GM12864 (cell line): ENCODE data around the gene SHTN1.

Source experiments
- DNase-seq: peaks from one replicate; pipeline ENCODE4 v3.0.0-alpha.2; 2011; ENCODE audit warnings: low read depth
- H3K4me3 ChIP-seq: 2 replicates; pipeline ENCODE4 v1.5.1; 2011; ENCODE audit warnings: mild to moderate bottlenecking, low read depth, low read length, control low read depth
- CTCF ChIP-seq: IDR thresholded peaks from 2 replicates; pipeline ENCODE4 v1.5.1; 2011; ENCODE audit warnings: low read depth, mild to moderate bottlenecking, moderate library complexity, low read length, control low read depth, inconsistent platforms; ENCODE audit errors: missing control alignments

SHTN1 gene

GRCh38 chr10:116988311-116988710, 16.7 kb downstream of the SHTN1 start:
- no peak overlapping the region for H3K4me3 ChIP-seq
- DNase-seq = no peak
- TF ChIP-seq CTCF = no peak

GRCh38 chr10:116985611-116986010, 19.4 kb downstream of the SHTN1 start:
- H3K4me3 ChIP-seq = no peak overlapping the region
- TF ChIP-seq CTCF = no peak
- no peak for DNase-seq

GRCh38 chr10:116984202-116984990, 20.6 kb downstream of the SHTN1 start:
- DNase-seq = no peak
- H3K4me3 ChIP-seq = no peak overlapping the region
- TF ChIP-seq CTCF = no peak

GRCh38 chr10:116980041-116980440, 24.9 kb downstream of the SHTN1 start:
- no peak for DNase-seq
- no peak for TF ChIP-seq CTCF
- H3K4me3 ChIP-seq = no peak overlapping the region

GRCh38 chr10:116978901-116979300, 26.1 kb downstream of the SHTN1 start:
- TF ChIP-seq CTCF = no peak
- no peak for DNase-seq
- H3K4me3 ChIP-seq = no peak overlapping the region

- TF ChIP-seq CTCF = no peak
- no peak overlapping the region for H3K4me3 ChIP-seq
- DNase-seq = no peak
Observed at GRCh38 chr10:116974456-116975005, 30.5 kb downstream of the SHTN1 start.
